K562 (cell line): ENCODE results near the gene PPP1R3G. TPM values are rescaled to one million over a fixed set of nuclear protein-coding genes. Genes with fewer than 3 reads are reported as not detected.

Experiments used
- ATAC-seq: fragments of 200-7000 bp; cut with Tn5 transposase; 3 replicates; pipeline ENCODE4 v1.9.1; 2020; ENCODE audit warnings: moderate library complexity
- BruUV-seq: library from RNA; stranded (reverse); fragments of 400-500 nt; replicated peaks from 2 replicates; lab custom pipeline; 2021; lab: Mats Ljungman, UMichigan
- CTCF ChIA-PET: fragments of 300-600 bp; formaldehyde crosslinking; extraction: SDS; loops from one replicate; lab custom pipeline; 2021; ENCODE audit warnings: low intra/inter-chr PET ratio; lab: Yijun Ruan, JAX
- POLR2A ChIA-PET: fragments of 300-600, 350-650 bp; sonication (Branson Sonifier 250); formaldehyde crosslinking; extraction: SDS; loops from one replicate; lab custom pipeline; 2021; ENCODE audit warnings: antibody characterized with exemption, inconsistent platforms; lab: Yijun Ruan, JAX
- DNase-seq, 4 experiments: peaks; one replicate each; pipeline versions ENCODE4 v3.0.0 to v3.0.0-alpha.2; 2011 to 2018; ENCODE audit warnings: low spot score in 3 of 4, mixed read lengths in 3 of 4; ENCODE audit errors: extremely low read depth in 1 of 4
- FAIRE-seq: peaks from 2 replicates; lab custom pipeline; 2011; peaks lifted over from hg19 to GRCh38; lab: Jason Lieb, UNC
- H2AFZ ChIP-seq: 2 replicates; pipeline ENCODE4 v1.6.0; 2011; ENCODE audit warnings: low read depth, low read length, control low read depth, inconsistent platforms
- H3K27ac ChIP-seq: fragments of 200-600 bp; 3 replicates; pipeline ENCODE4 v1.8.0; 2011; ENCODE audit warnings: low read depth, mild to moderate bottlenecking, control low read depth, inconsistent platforms, low read length, moderate library complexity, mixed read lengths; ENCODE audit errors: extremely low read depth
- H3K27me3 ChIP-seq, 2 experiments: fragments of 300-600 bp in 1 of 2; 2 replicates in 1 of 2; 3 replicates in 1 of 2; pipeline versions ENCODE4 v1.6.0 to v1.8.0; 2011; ENCODE audit warnings: inconsistent platforms in 2 of 2, low read length in 2 of 2, mild to moderate bottlenecking in 1 of 2, mixed read lengths in 1 of 2, moderate library complexity in 1 of 2; ENCODE audit not compliant: control insufficient read depth in 2 of 2, insufficient read depth in 2 of 2
- H3K36me3 ChIP-seq: fragments of 300-600 bp; 3 replicates; pipeline ENCODE4 v1.8.0; 2011; ENCODE audit warnings: mild to moderate bottlenecking, low read length, inconsistent platforms; ENCODE audit not compliant: control insufficient read depth, insufficient read depth
- H3K4me1 ChIP-seq, 2 experiments: fragments of 200-600 bp in 1 of 2; replicated peaks in 1 of 2; 2 replicates in 1 of 2; 3 replicates in 1 of 2; pipeline versions ENCODE4 v1.5.1 to v1.8.0; 2011; ENCODE audit warnings: inconsistent platforms in 2 of 2, low read length in 2 of 2, mild to moderate bottlenecking in 1 of 2, mixed read lengths in 1 of 2, moderate library complexity in 1 of 2; ENCODE audit not compliant: control insufficient read depth in 2 of 2, insufficient read depth in 2 of 2
- H3K4me2 ChIP-seq: 2 replicates; pipeline ENCODE4 v1.6.1; 2011; ENCODE audit warnings: low read length, control low read depth, inconsistent platforms, mixed read lengths; ENCODE audit not compliant: insufficient read depth
- H3K4me3 ChIP-seq: fragments of 200-600 bp; sonication (generic), shearing (Covaris generic); 2 replicates; pipeline ENCODE4 v1.5.1; 2016; ENCODE audit warnings: control low read depth, inconsistent platforms
- H3K79me2 ChIP-seq: fragments of 200-600 bp; 3 replicates; pipeline ENCODE4 v1.8.0; 2011; ENCODE audit warnings: low read length, inconsistent platforms; ENCODE audit not compliant: control insufficient read depth, insufficient read depth
- H3K9ac ChIP-seq, 2 experiments: 2 replicates each; pipeline versions ENCODE4 v1.6.0 to v1.6.1; 2011; ENCODE audit warnings: low read depth in 2 of 2, low read length in 2 of 2, control low read depth in 1 of 2, inconsistent platforms in 1 of 2, mild to moderate bottlenecking in 1 of 2, mixed read lengths in 1 of 2; ENCODE audit not compliant: insufficient read depth in 1 of 2
- H3K9me1 ChIP-seq: one replicate; pipeline ENCODE4 v1.6.0; 2011; ENCODE audit warnings: inconsistent platforms, mild to moderate bottlenecking, low read length, moderate library complexity; ENCODE audit not compliant: control insufficient read depth, insufficient read depth
- H3K9me3 ChIP-seq: replicated peaks from 2 replicates; pipeline ENCODE4 v1.5.1; 2011; ENCODE audit warnings: low read depth, low read length, inconsistent platforms; ENCODE audit not compliant: control insufficient read depth, insufficient read depth
- H4K20me1 ChIP-seq: replicated peaks from 2 replicates; pipeline ENCODE4 v1.6.1; 2011; ENCODE audit warnings: low read length, inconsistent platforms, mixed read lengths; ENCODE audit not compliant: control insufficient read depth, insufficient read depth
- EP400 ChIP-seq: fragments of 450-650 bp; IDR thresholded peaks from 2 replicates; pipeline ENCODE4 v1.6.1; 2017; ENCODE audit warnings: antibody characterized with exemption, mild to moderate bottlenecking, moderate library complexity
- FOXK1 ChIP-seq: sonication (generic); formaldehyde crosslinking; IDR thresholded peaks from 2 replicates; pipeline ENCODE4 v1.8.0; 2022; ENCODE audit warnings: missing genetic modification reagents, mild to moderate bottlenecking, borderline replicate concordance
- LCOR ChIP-seq: sonication (generic); formaldehyde crosslinking; IDR thresholded peaks from 2 replicates; pipeline ENCODE4 v1.8.0; 2022; ENCODE audit warnings: mild to moderate bottlenecking, missing genetic modification reagents
- MAFF ChIP-seq: IDR thresholded peaks from 2 replicates; pipeline ENCODE4 v1.6.1; 2012; ENCODE audit warnings: low read length, improper control_type of control experiment
- MAFG ChIP-seq: fragments of 450-650 bp; conservative IDR thresholded peaks from 2 replicates; pipeline ENCODE4 v1.6.1; 2016; ENCODE audit warnings: missing genetic modification characterization, missing compliant biosample characterization
- MTA3 ChIP-seq: fragments of 450-650 bp; formaldehyde crosslinking; IDR thresholded peaks from 2 replicates; pipeline ENCODE4 v1.6.1; 2017; ENCODE audit warnings: mild to moderate bottlenecking, borderline replicate concordance
- MYNN ChIP-seq, 2 experiments: sonication (generic); formaldehyde crosslinking in 1 of 2; IDR thresholded peaks; 2 replicates each; pipeline versions ENCODE4 v1.5.0 to v1.6.1; 2016 to 2020; ENCODE audit warnings: antibody characterized with exemption in 1 of 2, missing genetic modification reagents in 1 of 2
- NFIC ChIP-seq: fragments of 450-650 bp; IDR thresholded peaks from 2 replicates; pipeline ENCODE4 v1.6.1; 2017; ENCODE audit warnings: mild to moderate bottlenecking, inconsistent platforms
- PURB ChIP-seq: sonication (generic); formaldehyde crosslinking; IDR thresholded peaks from 2 replicates; pipeline ENCODE4 v1.9.0; 2021; ENCODE audit warnings: low read depth, mild to moderate bottlenecking, missing genetic modification reagents
- SETDB1 ChIP-seq: IDR thresholded peaks from one replicate; pipeline ENCODE4 v1.6.1; 2012; ENCODE audit warnings: low read length, control low read depth, inconsistent platforms
- XRCC5 ChIP-seq: fragments of 200-400 bp; formaldehyde crosslinking; IDR thresholded peaks from 2 replicates; pipeline ENCODE4 v1.6.1; 2017; ENCODE audit warnings: low read depth, mild to moderate bottlenecking, low read length
- WGBS: fragments of 100-300 bp; shearing (Covaris generic); methylation state at CpG from one replicate; pipeline ENCODE4 v1.1.6; 2016; ENCODE audit warnings: low coverage, mixed read lengths; ENCODE audit not compliant: insufficient coverage; ENCODE audit errors: missing lambda C conversion rate; 5-methylcytosine and 5-hydroxymethylcytosine counted together
- in situ Hi-C: fragments of 300-500 bp; cut with MboI; formaldehyde crosslinking; loops from 4 replicates; pipeline ENCODE4 v1.15.0; 2018; ENCODE audit warnings: inconsistent platforms, mixed read lengths
- intact Hi-C: fragments of 100-400 bp; cut with micrococcal nuclease; formaldehyde crosslinking; loops from 2 replicates; pipeline ENCODE4 v1.14.2; 2022
- polyA plus RNA-seq, 8 experiments: library from polyadenylated mRNA; depleted of rRNA in 4 of 8; stranded (reverse) in 5 of 8; unstranded in 3 of 8; fragments of >200 nt; fragmentation: Nextera tagmentation in 2 of 8; fragmentation: Illumina TruSeq in 1 of 8; extraction: Ambion mirVana in 2 of 8; extraction: Trizol in 1 of 8; gene quantifications; 2 replicates each; pipeline versions ENCODE4 v1.2.1 to v1.2.3, GENCODE V29; 2011 to 2014; ENCODE audit warnings: inconsistent platforms in 1 of 8, missing spikeins in 1 of 8
- total RNA-seq, 7 experiments: library from RNA; depleted of rRNA in 6 of 7; stranded (reverse); fragments of >200 nt in 6 of 7; fragmentation: Illumina TruSeq in 2 of 7; extraction: Trizol in 2 of 7; gene quantifications; 2 replicates each; pipeline versions ENCODE4 v1.2.1 to v1.2.3, GENCODE V29; 2011 to 2021; ENCODE audit warnings: low replicate concordance in 1 of 7
- TF ChIP-seq, protein P1 (sequence below): sonication (generic); formaldehyde crosslinking; IDR thresholded peaks from 2 replicates; pipeline ENCODE4 v1.8.0; 2022; ENCODE audit warnings: mild to moderate bottlenecking, missing genetic modification reagents, borderline replicate concordance
- TF ChIP-seq, protein P2 (sequence below): fragments of 450-650 bp; IDR thresholded peaks from 2 replicates; pipeline ENCODE4 v1.6.1; 2016; ENCODE audit warnings: low read depth, mild to moderate bottlenecking, moderate library complexity
- TF ChIP-seq, protein P3 (sequence below), 2 experiments: fragments of 450-650 bp; conservative IDR thresholded peaks; 2 replicates each; pipeline ENCODE4 v1.6.1; 2017; ENCODE audit warnings: mild to moderate bottlenecking in 2 of 2, moderate library complexity in 2 of 2

Gene PPP1R3G
- total and polyA plus RNA-seq, 9 of the 15 experiments (the other 6 are each of a cell fraction or from before 2014, with no cell fraction given): 0.01 to 0.13 (median 0.01) TPM; not detected in 4

DNA sequence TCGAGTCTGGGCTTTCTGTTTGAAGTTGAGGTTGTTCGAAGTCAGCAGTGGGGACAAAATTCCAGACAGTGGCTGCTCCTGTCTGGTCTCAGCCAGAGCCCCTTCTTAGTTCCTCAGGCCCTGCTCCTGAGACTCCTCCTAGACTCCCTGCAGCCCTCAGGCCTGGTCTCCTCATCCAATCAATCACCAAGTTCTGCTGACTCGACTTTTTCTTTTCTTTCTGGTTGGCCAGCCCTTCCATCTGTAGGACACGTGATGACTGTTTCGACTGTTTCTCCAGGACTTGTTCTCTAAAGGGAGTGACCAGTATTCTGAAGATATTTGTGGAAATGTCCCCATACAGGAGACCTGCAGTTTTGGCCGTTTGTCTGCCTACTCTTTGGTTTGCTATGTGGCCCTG is 19.5 kb downstream of the PPP1R3G start (continued):
- no peak for TF ChIP-seq SETDB1
- TF ChIP-seq, protein P1, sequence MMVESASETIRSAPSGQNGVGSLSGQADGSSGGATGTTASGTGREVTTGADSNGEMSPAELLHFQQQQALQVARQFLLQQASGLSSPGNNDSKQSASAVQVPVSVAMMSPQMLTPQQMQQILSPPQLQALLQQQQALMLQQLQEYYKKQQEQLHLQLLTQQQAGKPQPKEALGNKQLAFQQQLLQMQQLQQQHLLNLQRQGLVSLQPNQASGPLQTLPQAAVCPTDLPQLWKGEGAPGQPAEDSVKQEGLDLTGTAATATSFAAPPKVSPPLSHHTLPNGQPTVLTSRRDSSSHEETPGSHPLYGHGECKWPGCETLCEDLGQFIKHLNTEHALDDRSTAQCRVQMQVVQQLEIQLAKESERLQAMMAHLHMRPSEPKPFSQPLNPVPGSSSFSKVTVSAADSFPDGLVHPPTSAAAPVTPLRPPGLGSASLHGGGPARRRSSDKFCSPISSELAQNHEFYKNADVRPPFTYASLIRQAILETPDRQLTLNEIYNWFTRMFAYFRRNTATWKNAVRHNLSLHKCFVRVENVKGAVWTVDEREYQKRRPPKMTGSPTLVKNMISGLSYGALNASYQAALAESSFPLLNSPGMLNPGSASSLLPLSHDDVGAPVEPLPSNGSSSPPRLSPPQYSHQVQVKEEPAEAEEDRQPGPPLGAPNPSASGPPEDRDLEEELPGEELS (CRISPR knock-in tag): no peak
- TF ChIP-seq MAFG (tag): peak; percentile 84
- TF ChIP-seq MAFF: peak; percentile 90

- Histone ChIP-seq H3K27ac (no peak overlapping the region), H3K9ac (no peak overlapping the region), H3K4me2 (no peak overlapping the region), H3K27me3 (no peaks in the 10 kb centered on the region), H3K4me3 (no peak overlapping the region), H2AFZ (no peak overlapping the region), H3K36me3 (peaks cover 8% of the 10 kb centered on the region; the same call in 2 of the 3 replicates), H4K20me1 (no peaks in the 10 kb centered on the region), H3K4me1 (no peaks in the 10 kb centered on the region; a peak in 1 of 5 replicates), H3K79me2 (no peaks in the 10 kb centered on the region), H3K9me1 (no peaks in the 10 kb centered on the region), H3K9me3 (no peaks in the 10 kb centered on the region)
- FAIRE-seq: no peak
- ChIA-PET CTCF (no interaction called here), POLR2A (interaction anchor here (0.7 to 1.0 kb wide), 2 partner anchors 11 to 712 kb away, joined by 3 to 4 read pairs; no protein-coding TSS in a partner anchor)
- TF ChIP-seq XRCC5: no peak
- TF ChIP-seq MYNN (IDR thresholded peaks at IDR 0.05): no peak
- TF ChIP-seq MYNN (CRISPR knock-in tag; IDR thresholded peaks at IDR 0.05): no peak
- no peak for TF ChIP-seq NFIC
- no peak for TF ChIP-seq FOXK1 (CRISPR knock-in tag)
- TF ChIP-seq MTA3: no peak
- TF ChIP-seq, protein P2, sequence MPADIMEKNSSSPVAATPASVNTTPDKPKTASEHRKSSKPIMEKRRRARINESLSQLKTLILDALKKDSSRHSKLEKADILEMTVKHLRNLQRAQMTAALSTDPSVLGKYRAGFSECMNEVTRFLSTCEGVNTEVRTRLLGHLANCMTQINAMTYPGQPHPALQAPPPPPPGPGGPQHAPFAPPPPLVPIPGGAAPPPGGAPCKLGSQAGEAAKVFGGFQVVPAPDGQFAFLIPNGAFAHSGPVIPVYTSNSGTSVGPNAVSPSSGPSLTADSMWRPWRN: no peak
- TF ChIP-seq LCOR (CRISPR knock-in tag): no peak
- TF ChIP-seq, protein P3, sequence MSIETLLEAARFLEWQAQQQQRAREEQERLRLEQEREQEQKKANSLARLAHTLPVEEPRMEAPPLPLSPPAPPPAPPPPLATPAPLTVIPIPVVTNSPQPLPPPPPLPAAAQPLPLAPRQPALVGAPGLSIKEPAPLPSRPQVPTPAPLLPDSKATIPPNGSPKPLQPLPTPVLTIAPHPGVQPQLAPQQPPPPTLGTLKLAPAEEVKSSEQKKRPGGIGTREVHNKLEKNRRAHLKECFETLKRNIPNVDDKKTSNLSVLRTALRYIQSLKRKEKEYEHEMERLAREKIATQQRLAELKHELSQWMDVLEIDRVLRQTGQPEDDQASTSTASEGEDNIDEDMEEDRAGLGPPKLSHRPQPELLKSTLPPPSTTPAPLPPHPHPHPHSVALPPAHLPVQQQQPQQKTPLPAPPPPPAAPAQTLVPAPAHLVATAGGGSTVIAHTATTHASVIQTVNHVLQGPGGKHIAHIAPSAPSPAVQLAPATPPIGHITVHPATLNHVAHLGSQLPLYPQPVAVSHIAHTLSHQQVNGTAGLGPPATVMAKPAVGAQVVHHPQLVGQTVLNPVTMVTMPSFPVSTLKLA (conservative IDR thresholded peaks at IDR 0.05): no peak
- TF ChIP-seq PURB (CRISPR knock-in tag): no peak
- TF ChIP-seq EP400: no peak
- in situ Hi-C loops (no loop called here), intact Hi-C loops (no loop called here)
- no TSS peak for BruUV-seq
- ATAC-seq: no peak
- DNase-seq: no peak
- 70% methylated on average over 7 of the region's 10 CpGs for WGBS
Measured at GRCh38 chr6:5105146-5105545, 20.0 kb downstream of the PPP1R3G start.
